Measurements from ENCODE around the gene STUM.

Gene STUM

DNA sequence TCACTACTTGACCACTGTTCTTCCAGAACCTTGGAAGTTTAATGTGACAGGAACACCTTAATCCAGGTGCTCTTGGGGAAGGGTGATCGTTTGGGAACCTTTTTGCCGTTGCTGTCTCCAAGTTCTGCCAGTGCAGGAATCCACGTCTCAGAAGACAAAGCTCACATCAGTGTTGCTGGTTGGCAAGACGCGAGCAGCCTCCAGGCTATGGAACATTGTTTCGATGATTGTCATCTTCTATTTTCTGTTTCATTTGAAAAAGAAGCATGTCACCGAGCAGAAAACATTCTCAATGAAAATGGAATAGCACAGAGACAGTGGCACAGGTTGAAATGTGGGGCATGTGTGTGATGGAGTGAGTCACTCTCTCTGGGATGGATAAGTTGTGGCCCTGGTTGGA is 11.7 kb downstream of the STUM start:
- TF ChIP-seq POLR2A (IDR thresholded peaks at IDR 0.05; ENCODE audit: low read length) (no peak), GATA1 (IDR thresholded peaks at IDR 0.05; ENCODE audit: low read depth, low read length) (no peak)

DNA sequence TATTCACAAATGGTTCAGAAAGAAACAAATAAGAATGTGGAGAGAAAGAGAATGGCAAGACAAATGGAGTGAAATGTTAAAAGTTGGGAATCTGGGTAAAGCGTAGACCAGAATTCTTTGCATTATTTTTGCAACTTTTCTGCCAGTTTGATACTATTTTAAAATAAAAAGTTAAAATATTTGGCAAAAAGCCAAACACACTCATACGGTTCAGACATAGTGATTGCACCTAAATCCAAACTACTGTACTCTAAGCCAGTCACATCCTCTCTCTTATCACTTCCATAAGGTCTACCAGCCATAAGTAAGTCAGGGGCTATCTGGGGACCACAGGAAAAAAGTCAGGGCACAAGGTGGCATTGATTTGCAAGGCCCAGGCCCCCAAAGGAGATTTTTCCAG is 14.4 kb downstream of the STUM start:
- no peak for DNase-seq
- no peak for TF ChIP-seq POLR2A (IDR thresholded peaks at IDR 0.05; ENCODE audit: low read length)
- TF ChIP-seq GATA1 (IDR thresholded peaks at IDR 0.05; ENCODE audit: low read depth, low read length), result no peak

More for the DNA sequence above, 11.7 kb downstream of the STUM start:
- no peak for DNase-seq

DNA sequence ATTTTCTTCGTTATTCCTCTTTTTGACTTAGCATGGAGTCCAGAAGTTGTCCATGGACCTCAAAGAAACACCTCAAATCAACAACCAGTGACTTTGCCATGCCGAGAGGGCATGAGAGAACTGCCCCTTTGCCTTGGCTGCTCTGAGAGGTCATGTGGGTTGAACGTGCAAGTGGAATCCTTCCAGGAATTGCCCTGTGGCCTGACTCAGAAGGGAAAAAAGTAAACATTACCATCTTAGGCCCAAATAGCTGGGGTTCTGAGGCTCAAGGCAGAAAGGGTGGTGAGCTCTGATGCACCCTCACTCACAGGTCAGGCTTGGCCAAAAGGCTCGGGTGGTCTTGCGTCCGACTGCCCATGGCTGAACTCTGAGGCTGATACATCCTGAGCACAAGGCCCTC is 15.1 kb downstream of the STUM start:
- no peak for DNase-seq
- TF ChIP-seq GATA1 (IDR thresholded peaks at IDR 0.05; ENCODE audit: low read depth, low read length), result no peak
- TF ChIP-seq POLR2A (IDR thresholded peaks at IDR 0.05; ENCODE audit: low read length), result no peak

DNA sequence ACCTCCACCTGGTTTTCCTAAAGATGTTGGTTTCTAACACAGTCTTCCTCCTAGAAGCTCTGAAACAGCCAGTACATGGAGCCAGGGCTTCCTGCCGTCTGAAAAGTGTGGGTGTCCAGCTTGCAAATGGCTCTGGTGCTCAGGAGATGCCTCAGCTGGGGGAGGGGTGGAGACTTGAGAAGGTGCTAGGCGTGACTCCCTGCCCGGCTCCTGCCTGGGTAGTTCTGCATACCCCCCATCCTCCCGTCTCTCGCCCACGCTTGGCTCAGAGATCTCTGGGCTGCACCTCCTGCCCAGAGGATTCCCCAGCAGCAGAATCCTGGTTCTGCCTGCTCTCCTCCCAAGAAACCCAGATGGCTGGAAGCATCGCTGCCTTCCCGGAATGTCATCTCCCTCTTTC is 16.9 kb downstream of the STUM start:
- no peak for DNase-seq
- TF ChIP-seq GATA1 (IDR thresholded peaks at IDR 0.05; ENCODE audit: low read depth, low read length) (no peak), POLR2A (IDR thresholded peaks at IDR 0.05; ENCODE audit: low read length) (no peak)

DNA sequence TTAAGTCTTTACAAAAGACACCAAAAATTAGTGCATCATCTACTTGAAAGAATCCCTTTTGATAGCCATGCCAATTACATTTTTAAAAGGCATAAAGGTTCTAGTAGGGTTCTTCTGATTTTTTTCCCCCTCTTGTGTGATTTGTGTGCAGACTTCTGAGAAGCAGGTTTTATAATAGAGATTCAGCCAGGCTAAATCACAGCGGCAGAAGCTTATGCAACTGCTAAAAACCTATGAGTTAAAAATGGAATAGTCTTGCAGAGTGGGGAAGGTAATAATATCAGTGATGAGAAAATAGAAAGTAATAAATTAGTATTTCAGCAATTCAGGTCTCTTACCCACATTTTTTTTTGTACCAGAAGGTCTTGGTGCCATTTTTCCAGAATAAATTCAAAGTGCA is 17.7 kb downstream of the STUM start:
- DNase-seq, result no peak
- TF ChIP-seq POLR2A (IDR thresholded peaks at IDR 0.05; ENCODE audit: low read length) (no peak), GATA1 (IDR thresholded peaks at IDR 0.05; ENCODE audit: low read depth, low read length) (no peak)

DNA sequence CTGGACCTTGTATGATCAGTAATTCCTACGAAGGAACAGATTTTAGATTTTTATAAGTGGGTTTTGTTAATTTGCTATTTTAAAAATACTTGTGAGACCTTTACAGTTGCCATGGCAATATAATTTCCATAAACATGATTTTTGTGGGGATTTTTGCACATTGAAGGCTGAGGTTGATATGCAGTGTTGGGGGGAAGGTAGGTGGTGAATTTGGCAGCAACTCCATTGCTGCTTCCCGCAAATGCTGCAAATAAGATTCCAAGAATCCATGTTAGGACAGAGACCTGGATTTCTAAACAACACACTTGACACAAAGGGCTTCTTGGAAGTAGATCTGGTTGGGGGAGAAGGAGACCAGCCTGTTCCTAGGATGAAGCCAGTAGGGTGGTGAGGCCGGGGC is 18.2 kb downstream of the STUM start:
- no peak for TF ChIP-seq POLR2A (IDR thresholded peaks at IDR 0.05; ENCODE audit: low read length)
- no peak for TF ChIP-seq GATA1 (IDR thresholded peaks at IDR 0.05; ENCODE audit: low read depth, low read length)
- no peak for DNase-seq

DNA sequence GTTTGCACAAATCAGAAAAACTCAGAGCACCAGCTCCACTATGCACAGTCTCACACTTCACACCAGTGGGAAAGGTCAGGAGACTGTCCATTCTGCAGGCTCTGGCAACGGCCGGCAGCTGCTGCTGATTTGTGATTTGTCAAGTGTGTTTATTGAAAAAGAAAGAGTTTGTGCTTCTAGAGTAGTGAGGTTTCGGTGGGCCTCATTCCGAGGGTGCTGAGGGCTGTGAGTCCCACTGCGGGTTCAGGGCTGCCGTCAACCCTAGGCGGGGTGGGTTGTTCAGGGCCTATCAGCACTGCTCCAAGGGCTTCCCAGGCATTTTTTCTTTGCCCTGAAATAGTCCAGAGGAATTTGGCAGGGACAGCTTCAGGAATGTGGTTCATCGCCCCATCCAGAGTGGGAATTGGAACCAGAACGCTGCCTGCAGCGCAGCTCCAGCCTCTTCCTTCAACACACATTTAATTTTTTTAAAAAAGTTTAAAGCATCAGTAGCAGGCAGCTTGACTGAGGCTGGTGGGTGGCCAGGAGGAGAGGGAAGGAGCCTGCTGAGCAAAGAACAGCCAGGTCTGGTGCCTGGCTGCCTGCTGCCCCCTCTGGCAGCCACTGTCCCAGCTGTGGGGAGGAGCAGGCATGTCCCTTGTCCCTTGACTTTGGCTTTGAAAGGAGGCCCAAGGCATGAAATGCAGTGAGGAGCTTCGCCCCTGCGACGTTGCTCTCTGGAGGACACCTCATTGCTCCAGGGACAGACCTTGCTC is 19.7 kb downstream of the STUM start:
- TF ChIP-seq POLR2A (IDR thresholded peaks at IDR 0.05; ENCODE audit: low read length) (no peak), GATA1 (IDR thresholded peaks at IDR 0.05; ENCODE audit: low read depth, low read length) (no peak)
- no peak for DNase-seq

DNA sequence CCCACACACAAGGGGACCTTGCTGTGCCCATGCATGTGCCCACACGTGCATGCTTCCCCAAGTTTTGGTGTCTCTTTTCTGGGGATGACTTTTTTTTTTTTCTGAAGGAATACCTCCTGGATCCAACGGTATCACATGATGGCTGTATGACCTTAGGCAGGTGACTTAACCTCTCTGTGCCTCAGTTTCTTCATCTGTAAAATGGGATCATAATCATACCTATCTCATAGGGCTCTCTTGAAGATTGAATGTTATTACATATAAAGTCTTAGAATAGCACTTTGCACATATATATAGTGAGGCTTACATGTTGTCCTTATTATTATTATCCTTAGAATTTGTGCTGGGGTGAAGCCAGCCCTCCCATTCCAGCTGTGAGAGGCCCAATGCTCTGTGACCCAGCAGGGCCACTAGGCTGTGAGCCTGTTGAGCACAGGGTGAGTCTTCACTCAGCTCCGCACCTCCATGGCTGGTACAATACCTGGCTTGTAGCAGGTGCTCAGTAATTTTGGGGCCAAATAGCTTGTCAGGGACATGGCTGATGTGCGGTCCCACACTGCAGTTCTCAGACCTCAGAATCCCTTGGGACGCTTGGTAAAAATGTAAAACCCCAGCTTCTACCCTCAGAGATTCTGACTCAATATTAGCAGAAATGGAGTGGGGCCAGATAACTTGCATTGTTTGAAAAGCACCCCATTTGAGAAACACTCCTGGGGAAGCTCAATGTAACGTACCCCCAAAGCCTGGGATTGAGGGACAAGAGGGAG is 20.6 kb downstream of the STUM start:
- DNase-seq, result no peak
- no peak for TF ChIP-seq GATA1 (IDR thresholded peaks at IDR 0.05; ENCODE audit: low read depth, low read length)
- TF ChIP-seq POLR2A (IDR thresholded peaks at IDR 0.05; ENCODE audit: low read length), result no peak

DNA sequence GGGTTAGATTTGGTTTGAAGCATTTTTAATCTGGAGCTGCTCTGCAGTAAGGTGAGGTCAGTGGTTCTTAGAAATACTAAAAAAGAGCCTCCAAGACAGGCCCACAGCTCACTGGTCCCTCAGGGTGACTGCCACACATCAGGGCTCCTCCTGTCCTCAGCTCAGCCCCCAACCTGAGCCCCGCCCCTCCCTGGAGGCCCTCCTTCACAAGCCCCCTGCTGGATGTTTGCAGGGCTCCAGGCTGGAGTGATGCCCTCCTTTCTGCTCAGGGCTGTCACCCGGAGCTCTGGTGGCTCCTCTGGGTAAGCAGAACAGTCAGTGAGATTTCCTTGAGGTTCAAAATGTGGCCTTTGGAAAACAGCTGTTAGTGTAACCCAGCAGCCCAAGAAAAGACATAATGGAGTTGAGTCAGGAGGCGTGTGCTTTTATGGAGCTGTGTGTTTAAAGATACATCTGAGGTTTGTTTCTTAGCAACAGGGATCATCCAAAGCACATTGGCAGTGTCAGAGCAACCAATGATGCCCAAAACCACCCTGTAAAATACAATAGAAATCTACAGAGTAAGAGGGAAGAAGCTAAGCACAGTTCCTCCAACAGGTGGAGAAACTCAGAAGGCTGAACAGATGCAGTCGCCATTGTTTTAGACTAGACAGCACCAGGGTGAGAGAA is 21.4 kb downstream of the STUM start:
- no peak for TF ChIP-seq GATA1 (IDR thresholded peaks at IDR 0.05; ENCODE audit: low read depth, low read length)
- TF ChIP-seq POLR2A (IDR thresholded peaks at IDR 0.05; ENCODE audit: low read length), result no peak
- DNase-seq, result peak in 1 of 2 experiments; percentile 37

DNA sequence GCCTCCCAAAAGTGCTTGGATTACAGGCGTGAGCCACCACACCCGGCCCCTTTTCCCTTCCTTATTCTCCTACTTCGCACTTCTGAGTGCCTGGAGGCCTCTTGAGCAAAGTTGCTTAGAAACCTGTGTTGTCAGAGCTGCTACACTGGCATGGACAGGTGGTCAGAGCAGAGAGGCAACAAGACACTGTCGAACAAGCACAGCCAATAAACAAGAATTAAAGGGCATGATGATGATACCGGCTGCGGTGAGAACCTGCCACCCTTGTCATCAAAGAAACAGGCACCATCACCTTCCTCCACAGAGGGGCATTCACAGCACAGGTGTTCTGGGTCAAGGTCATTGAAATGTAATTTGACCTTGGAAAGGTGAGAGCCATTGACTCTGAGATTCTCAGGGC is 23.3 kb downstream of the STUM start:
- DNase-seq, result no peak
- no peak for TF ChIP-seq POLR2A (IDR thresholded peaks at IDR 0.05; ENCODE audit: low read length)
- TF ChIP-seq GATA1 (IDR thresholded peaks at IDR 0.05; ENCODE audit: low read depth, low read length), result no peak

DNA sequence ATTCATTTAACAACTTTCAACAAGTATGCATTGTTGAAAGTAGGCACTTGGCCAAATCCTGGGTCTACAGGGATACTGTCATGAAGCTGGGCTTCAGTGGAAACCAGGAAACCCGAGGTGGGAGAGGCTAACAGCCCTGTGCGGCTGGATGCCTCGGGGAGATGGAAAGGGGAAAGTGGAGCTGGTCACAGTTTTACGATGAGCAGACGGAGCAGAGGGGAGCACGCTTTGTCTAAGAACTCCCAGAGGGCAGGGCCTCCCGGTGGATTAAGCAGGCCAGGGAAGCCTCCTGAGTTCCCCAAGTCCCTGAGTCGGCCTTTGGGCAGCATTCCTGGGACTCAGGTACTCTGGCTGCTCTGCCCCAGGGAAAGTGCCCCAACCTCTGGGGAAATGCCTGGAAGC is 23.8 kb downstream of the STUM start:
- no peak for DNase-seq
- TF ChIP-seq POLR2A (IDR thresholded peaks at IDR 0.05; ENCODE audit: low read length), result no peak
- no peak for TF ChIP-seq GATA1 (IDR thresholded peaks at IDR 0.05; ENCODE audit: low read depth, low read length)

DNA sequence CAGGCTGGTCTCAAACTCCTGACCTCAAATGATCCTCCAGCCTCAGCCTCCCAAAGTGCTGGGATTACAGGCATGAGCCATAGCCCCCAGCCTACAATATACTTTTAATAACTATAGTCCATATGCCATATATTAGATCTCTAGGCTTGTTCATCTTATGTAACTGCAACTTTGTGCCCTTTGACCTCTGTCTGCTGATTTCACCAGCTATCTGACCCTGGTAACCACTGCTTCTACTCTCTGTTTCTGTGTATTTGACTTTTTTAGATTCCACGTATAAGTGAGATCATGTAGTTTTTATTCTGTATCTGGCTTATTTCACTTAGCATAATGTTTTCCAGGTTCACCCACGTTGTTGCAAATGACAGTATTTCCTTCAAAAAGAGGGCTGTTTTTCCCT is 25.5 kb downstream of the STUM start:
- DNase-seq, result no peak
- no peak for TF ChIP-seq POLR2A (IDR thresholded peaks at IDR 0.05; ENCODE audit: low read length)
- no peak for TF ChIP-seq GATA1 (IDR thresholded peaks at IDR 0.05; ENCODE audit: low read depth, low read length)

DNA sequence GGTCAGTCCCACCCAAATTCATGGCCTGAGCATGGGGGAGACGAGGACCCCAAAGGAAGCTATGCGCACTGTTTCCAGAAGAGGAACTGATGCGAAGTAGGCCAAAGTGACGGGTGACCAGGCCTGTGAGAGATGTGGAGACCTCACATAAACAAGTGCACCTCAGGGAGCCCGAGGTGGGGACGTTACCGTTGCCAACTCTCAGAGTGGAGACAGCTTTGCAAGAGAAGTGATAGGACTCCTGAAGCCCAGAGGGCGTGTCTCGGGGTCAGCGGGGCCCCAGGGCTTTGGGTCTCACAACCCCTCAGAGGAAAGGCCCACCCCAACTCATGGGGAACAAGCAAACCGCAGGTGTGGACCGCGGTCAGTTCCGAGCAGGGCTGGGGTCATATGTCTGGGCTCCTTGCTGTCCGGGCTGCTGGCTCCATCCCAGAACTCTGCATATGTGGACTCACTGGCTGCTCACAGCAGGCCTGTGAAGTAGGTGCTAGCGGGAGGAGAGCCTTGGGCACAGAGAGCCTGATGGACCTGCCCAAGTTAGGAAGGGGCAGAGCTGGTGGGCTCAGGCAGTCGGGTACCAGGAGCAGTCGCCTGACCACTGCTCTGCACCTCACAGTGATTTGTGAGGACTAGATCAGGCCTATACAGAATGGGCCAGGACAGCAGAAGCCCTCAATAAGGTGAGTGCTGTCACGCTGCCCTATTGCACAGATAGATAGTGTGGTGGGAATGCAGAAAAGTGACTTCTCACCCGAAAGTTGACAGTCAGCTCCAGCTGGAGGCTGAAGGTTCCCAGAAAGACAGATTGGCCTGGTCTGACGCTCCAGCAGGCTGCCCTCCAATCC is 26.2 kb downstream of the STUM start:
- no peak for TF ChIP-seq POLR2A (IDR thresholded peaks at IDR 0.05; ENCODE audit: low read length)
- no peak for TF ChIP-seq GATA1 (IDR thresholded peaks at IDR 0.05; ENCODE audit: low read depth, low read length)
- no peak for DNase-seq

DNA sequence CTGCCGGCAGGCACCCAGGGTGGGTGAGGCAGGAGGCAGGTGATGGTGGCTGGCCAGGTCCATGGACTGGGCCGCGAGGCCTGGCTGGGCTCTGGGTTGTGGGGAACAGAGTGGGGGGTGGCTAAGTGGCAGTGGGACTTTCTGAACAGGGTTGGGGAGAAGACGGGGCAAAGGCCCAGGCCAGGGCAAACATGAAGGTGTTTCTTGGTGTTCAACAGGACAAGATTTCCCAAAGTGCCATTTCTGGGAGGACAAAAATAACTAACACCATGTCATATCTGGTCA is 26.8 kb downstream of the STUM start:
- DNase-seq, result no peak
- TF ChIP-seq POLR2A (IDR thresholded peaks at IDR 0.05; ENCODE audit: low read length) (no peak), GATA1 (IDR thresholded peaks at IDR 0.05; ENCODE audit: low read depth, low read length) (no peak)

All from erythroblast (primary cell).